HCT116 (cell line): ENCODE measurements around the gene PSEN2. TPM values are rescaled to one million over a fixed set of nuclear protein-coding genes. Genes with fewer than 3 reads are reported as not detected.

ENCODE experiments used
- ATAC-seq: fragments of 200-7000 bp; cut with Tn5 transposase; 2 replicates; pipeline ENCODE4 v1.9.1; 2020; ENCODE audit warnings: mild to moderate bottlenecking, moderate library complexity
- BruUV-seq: library from RNA; stranded (reverse); fragments of 400-500 nt; replicated peaks from 2 replicates; lab custom pipeline; 2021; lab: Mats Ljungman, UMichigan
- CTCF ChIA-PET: fragments of 300-600 bp; sonication (Branson Sonifier 250); formaldehyde crosslinking; loops from one replicate; lab custom pipeline; 2021; ENCODE audit warnings: antibody characterized with exemption; lab: Charles Lee
- POLR2A ChIA-PET: fragments of 300-600, 350-600 bp; sonication (Branson Sonifier 250); formaldehyde crosslinking; loops from one replicate; lab custom pipeline; 2021; ENCODE audit warnings: antibody characterized with exemption; lab: Charles Lee
- RAD21 ChIA-PET, 2 experiments: fragments of 300-600 bp; sonication (Branson Sonifier 250); formaldehyde crosslinking; loops; one replicate each; lab custom pipeline; 2023; ENCODE audit warnings: low total read pairs in 2 of 2; ENCODE audit not compliant: uncharacterized antibody in 2 of 2, unreplicated experiment in 2 of 2, low non-redundant PET in 1 of 2; lab: Charles Lee
- DNase-seq: peaks from one replicate; pipeline ENCODE4 v3.0.0-alpha.2; 2010; ENCODE audit warnings: low read depth, low spot score
- H2AFZ ChIP-seq: fragments of 200-600 bp; shearing (Covaris generic), sonication (generic); 2 replicates; pipeline ENCODE4 v1.6.1; 2017; ENCODE audit warnings: low read depth, mixed run types, mixed read lengths, antibody characterized with exemption, low read length; ENCODE audit not compliant: poor library complexity, severe bottlenecking
- H3K27ac ChIP-seq: 2 replicates; pipeline ENCODE4 v1.5.1; 2012; ENCODE audit warnings: low read depth, low read length
- H3K27me3 ChIP-seq: fragments of 200-600 bp; sonication (generic); 2 replicates; pipeline ENCODE4 v1.6.1; 2016; ENCODE audit warnings: mixed run types, low read length, mixed read lengths; ENCODE audit not compliant: insufficient read depth
- H3K36me3 ChIP-seq, 2 experiments: fragments of 200-500 bp in 1 of 2; fragments of 200-600 bp in 1 of 2; sonication (Bioruptor generic) in 1 of 2; sonication (generic) in 1 of 2; 2 replicates each; pipeline versions ENCODE4 v1.5.1 to v1.6.1; 2014 to 2016; ENCODE audit warnings: low read length in 2 of 2, inconsistent platforms in 1 of 2, mixed read lengths in 1 of 2, mixed run types in 1 of 2; ENCODE audit not compliant: insufficient read depth in 2 of 2, control insufficient read depth in 1 of 2
- H3K4me1 ChIP-seq, 2 experiments: fragments of 200-600 bp in 1 of 2; sonication (generic) in 1 of 2; 2 replicates each; pipeline versions ENCODE4 v1.5.1 to v1.6.1; 2012 to 2017; ENCODE audit warnings: low read length in 2 of 2, inconsistent platforms in 1 of 2, mild to moderate bottlenecking in 1 of 2, mixed read lengths in 1 of 2, mixed run types in 1 of 2, moderate library complexity in 1 of 2; ENCODE audit not compliant: insufficient read depth in 2 of 2, control insufficient read depth in 1 of 2
- H3K4me2 ChIP-seq: fragments of 200-600 bp; sonication (generic); 2 replicates; pipeline ENCODE4 v1.6.1; 2017; ENCODE audit warnings: mixed run types, low read length, mixed read lengths
- H3K4me3 ChIP-seq, 2 experiments: fragments of 200-600 bp in 1 of 2; sonication (generic) in 1 of 2; replicated peaks in 1 of 2; 2 replicates each; pipeline ENCODE4 v1.5.1; 2011 to 2016; ENCODE audit warnings: low read length in 2 of 2, control low read depth in 1 of 2, low read depth in 1 of 2, mild to moderate bottlenecking in 1 of 2, mixed read lengths in 1 of 2, mixed run types in 1 of 2
- H3K79me2 ChIP-seq: fragments of 200-600 bp; sonication (generic); 2 replicates; pipeline ENCODE4 v1.6.1; 2017; ENCODE audit warnings: mild to moderate bottlenecking, mixed run types, low read length, moderate library complexity, mixed read lengths; ENCODE audit not compliant: insufficient read depth
- H3K9ac ChIP-seq: fragments of 200-600 bp; sonication (generic); 2 replicates; pipeline ENCODE4 v1.6.1; 2016; ENCODE audit warnings: low read length, mixed read lengths
- H3K9me2 ChIP-seq: fragments of 200-600 bp; sonication (generic), shearing (Covaris generic); 2 replicates; pipeline ENCODE4 v1.6.1; 2017; ENCODE audit warnings: mixed run types, mild to moderate bottlenecking, moderate library complexity; ENCODE audit not compliant: insufficient read depth
- H3K9me3 ChIP-seq, 2 experiments: fragments of 200-500 bp in 1 of 2; fragments of 200-600 bp in 1 of 2; sonication (Bioruptor generic) in 1 of 2; sonication (generic) in 1 of 2; 2 replicates each; pipeline ENCODE4 v1.6.1; 2014 to 2017; ENCODE audit warnings: low read length in 2 of 2, mixed read lengths in 2 of 2, inconsistent platforms in 1 of 2, low read depth in 1 of 2, mild to moderate bottlenecking in 1 of 2, mixed run types in 1 of 2, moderate library complexity in 1 of 2; ENCODE audit not compliant: control insufficient read depth in 1 of 2, insufficient read depth in 1 of 2
- H4K20me1 ChIP-seq: fragments of 200-600 bp; sonication (generic), shearing (Covaris generic); 2 replicates; pipeline ENCODE4 v1.6.1; 2017; ENCODE audit warnings: mixed run types, mild to moderate bottlenecking, moderate library complexity; ENCODE audit not compliant: insufficient read depth
- CBX3 ChIP-seq: IDR thresholded peaks from 2 replicates; pipeline ENCODE4 v1.6.1; 2012; ENCODE audit warnings: low read depth
- CEBPB ChIP-seq: IDR thresholded peaks from 2 replicates; pipeline ENCODE4 v1.6.1; 2012; ENCODE audit warnings: low read depth
- EGR1 ChIP-seq: IDR thresholded peaks from 2 replicates; pipeline ENCODE4 v1.6.1; 2012; ENCODE audit warnings: low read depth
- ELF1 ChIP-seq: IDR thresholded peaks from 2 replicates; pipeline ENCODE4 v1.6.1; 2012; ENCODE audit warnings: low read depth, borderline replicate concordance
- EZH2 ChIP-seq: fragments of 200-600 bp; sonication (generic); IDR thresholded peaks from 2 replicates; pipeline ENCODE4 v1.6.1; 2017; ENCODE audit warnings: antibody characterized with exemption, mixed run types
- EZH2phosphoT487 ChIP-seq: fragments of 200-600 bp; IDR thresholded peaks from 2 replicates; pipeline ENCODE4 v1.6.1; 2018; ENCODE audit warnings: antibody characterized with exemption, borderline replicate concordance
- FOSL1 ChIP-seq: IDR thresholded peaks from 2 replicates; pipeline ENCODE4 v1.6.1; 2012; ENCODE audit warnings: low read depth
- JUND ChIP-seq: IDR thresholded peaks from 2 replicates; pipeline ENCODE4 v1.6.1; 2012
- POLR2A ChIP-seq: IDR thresholded peaks from 2 replicates; pipeline ENCODE4 v1.7.0; 2011; ENCODE audit warnings: borderline replicate concordance; ENCODE audit not compliant: insufficient read depth, insufficient read length; ENCODE audit errors: extremely low read depth
- POLR2AphosphoS5 ChIP-seq: IDR thresholded peaks from 2 replicates; pipeline ENCODE4 v1.6.1; 2011; ENCODE audit warnings: mild to moderate bottlenecking, low read depth, low read length, moderate library complexity
- SIN3A ChIP-seq: IDR thresholded peaks from 2 replicates; pipeline ENCODE4 v1.6.1; 2012; ENCODE audit warnings: low read depth
- SP1 ChIP-seq: IDR thresholded peaks from 2 replicates; pipeline ENCODE4 v1.6.1; 2012; ENCODE audit warnings: low read depth
- YY1 ChIP-seq: IDR thresholded peaks from 2 replicates; pipeline ENCODE4 v1.6.1; 2011; ENCODE audit warnings: low read length, low read depth, moderate library complexity, mild to moderate bottlenecking; ENCODE audit not compliant: insufficient replicate concordance; ENCODE audit errors: extremely low read depth
- ZBTB33 ChIP-seq: IDR thresholded peaks from 2 replicates; pipeline ENCODE4 v1.6.1; 2011; ENCODE audit warnings: mild to moderate bottlenecking, low read length, moderate library complexity; ENCODE audit not compliant: insufficient replicate concordance; ENCODE audit errors: extremely low read depth
- ZFX ChIP-seq: fragments of 450-650 bp; IDR thresholded peaks from 2 replicates; pipeline ENCODE4 v1.6.1; 2017
- ZNF274 ChIP-seq: fragments of 200-500 bp; sonication (Bioruptor generic); IDR thresholded peaks from 2 replicates; pipeline ENCODE4 v1.6.1; 2014; ENCODE audit warnings: mild to moderate bottlenecking, low read depth, low read length, inconsistent platforms
- intact Hi-C: fragments of 100-400 bp; cut with micrococcal nuclease; formaldehyde crosslinking; loops from 2 replicates; pipeline ENCODE4 v1.10.0; 2022
- total RNA-seq: library from RNA; stranded (reverse); gene quantifications from one replicate; pipeline ENCODE4 v1.2.1, GENCODE V29; 2021; ENCODE audit not compliant: unreplicated experiment
- TF ChIP-seq, protein P1 (sequence below): IDR thresholded peaks from 2 replicates; pipeline ENCODE4 v1.6.1; 2012; ENCODE audit warnings: low read depth
- TF ChIP-seq, protein P2 (sequence below): IDR thresholded peaks from 2 replicates; pipeline ENCODE4 v1.6.1; 2012
- TF ChIP-seq, protein P3 (sequence below): IDR thresholded peaks from 2 replicates; pipeline ENCODE4 v1.6.1; 2012

Gene PSEN2
- total RNA-seq, 1 experiment from 2014 or later, result 28.5 TPM

GRCh38 chr1:226920446-226920894 is 50.1 kb downstream of the PSEN2 start:
- Histone ChIP-seq H3K36me3 (no peaks in the 10 kb centered on the region), H4K20me1 (no peaks in the 10 kb centered on the region), H3K79me2 (no peaks in the 10 kb centered on the region), H3K4me3 (no peak overlapping the region), H3K27me3 (no peaks in the 10 kb centered on the region), H3K9me3 (no peaks in the 10 kb centered on the region), H3K4me2 (no peak overlapping the region), H3K4me1 (no peaks in the 10 kb centered on the region), H3K9ac (no peak overlapping the region), H3K27ac (no peak overlapping the region), H2AFZ (no peak overlapping the region), H3K9me2 (no peaks in the 10 kb centered on the region)
- TF ChIP-seq EZH2phosphoT487 (no peak), POLR2A (no peak), EGR1 (no peak), ZBTB33 (no peak), SP1 (no peak), JUND (no peak), POLR2AphosphoS5 (no peak), EZH2 (no peak), ZNF274 (no peak), SIN3A (no peak), ELF1 (no peak), CBX3 (no peak), YY1 (no peak), FOSL1 (no peak), CEBPB (no peak), ZFX (no peak)
- TF ChIP-seq, protein P1, sequence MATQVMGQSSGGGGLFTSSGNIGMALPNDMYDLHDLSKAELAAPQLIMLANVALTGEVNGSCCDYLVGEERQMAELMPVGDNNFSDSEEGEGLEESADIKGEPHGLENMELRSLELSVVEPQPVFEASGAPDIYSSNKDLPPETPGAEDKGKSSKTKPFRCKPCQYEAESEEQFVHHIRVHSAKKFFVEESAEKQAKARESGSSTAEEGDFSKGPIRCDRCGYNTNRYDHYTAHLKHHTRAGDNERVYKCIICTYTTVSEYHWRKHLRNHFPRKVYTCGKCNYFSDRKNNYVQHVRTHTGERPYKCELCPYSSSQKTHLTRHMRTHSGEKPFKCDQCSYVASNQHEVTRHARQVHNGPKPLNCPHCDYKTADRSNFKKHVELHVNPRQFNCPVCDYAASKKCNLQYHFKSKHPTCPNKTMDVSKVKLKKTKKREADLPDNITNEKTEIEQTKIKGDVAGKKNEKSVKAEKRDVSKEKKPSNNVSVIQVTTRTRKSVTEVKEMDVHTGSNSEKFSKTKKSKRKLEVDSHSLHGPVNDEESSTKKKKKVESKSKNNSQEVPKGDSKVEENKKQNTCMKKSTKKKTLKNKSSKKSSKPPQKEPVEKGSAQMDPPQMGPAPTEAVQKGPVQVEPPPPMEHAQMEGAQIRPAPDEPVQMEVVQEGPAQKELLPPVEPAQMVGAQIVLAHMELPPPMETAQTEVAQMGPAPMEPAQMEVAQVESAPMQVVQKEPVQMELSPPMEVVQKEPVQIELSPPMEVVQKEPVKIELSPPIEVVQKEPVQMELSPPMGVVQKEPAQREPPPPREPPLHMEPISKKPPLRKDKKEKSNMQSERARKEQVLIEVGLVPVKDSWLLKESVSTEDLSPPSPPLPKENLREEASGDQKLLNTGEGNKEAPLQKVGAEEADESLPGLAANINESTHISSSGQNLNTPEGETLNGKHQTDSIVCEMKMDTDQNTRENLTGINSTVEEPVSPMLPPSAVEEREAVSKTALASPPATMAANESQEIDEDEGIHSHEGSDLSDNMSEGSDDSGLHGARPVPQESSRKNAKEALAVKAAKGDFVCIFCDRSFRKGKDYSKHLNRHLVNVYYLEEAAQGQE, result no peak
- TF ChIP-seq, protein P2, sequence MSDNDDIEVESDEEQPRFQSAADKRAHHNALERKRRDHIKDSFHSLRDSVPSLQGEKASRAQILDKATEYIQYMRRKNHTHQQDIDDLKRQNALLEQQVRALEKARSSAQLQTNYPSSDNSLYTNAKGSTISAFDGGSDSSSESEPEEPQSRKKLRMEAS, result no peak
- TF ChIP-seq, protein P3, sequence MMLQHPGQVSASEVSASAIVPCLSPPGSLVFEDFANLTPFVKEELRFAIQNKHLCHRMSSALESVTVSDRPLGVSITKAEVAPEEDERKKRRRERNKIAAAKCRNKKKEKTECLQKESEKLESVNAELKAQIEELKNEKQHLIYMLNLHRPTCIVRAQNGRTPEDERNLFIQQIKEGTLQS, result no peak
- ChIA-PET POLR2A (no interaction called here), RAD21 (no interaction called here), CTCF (no interaction called here)
- BruUV-seq, result no TSS peak
- intact Hi-C loops, result no loop called here
- DNase-seq (no peak), ATAC-seq (no peak)
